ENCODE measurements around the gene MPIG6B. TPM values are rescaled to one million over a fixed set of nuclear protein-coding genes. Genes with fewer than 3 reads are reported as not detected.

Gene MPIG6B
- total RNA-seq, 4 donors from 2014 or later = 1.6 to 4.6 (median 4.5) TPM

DNA sequence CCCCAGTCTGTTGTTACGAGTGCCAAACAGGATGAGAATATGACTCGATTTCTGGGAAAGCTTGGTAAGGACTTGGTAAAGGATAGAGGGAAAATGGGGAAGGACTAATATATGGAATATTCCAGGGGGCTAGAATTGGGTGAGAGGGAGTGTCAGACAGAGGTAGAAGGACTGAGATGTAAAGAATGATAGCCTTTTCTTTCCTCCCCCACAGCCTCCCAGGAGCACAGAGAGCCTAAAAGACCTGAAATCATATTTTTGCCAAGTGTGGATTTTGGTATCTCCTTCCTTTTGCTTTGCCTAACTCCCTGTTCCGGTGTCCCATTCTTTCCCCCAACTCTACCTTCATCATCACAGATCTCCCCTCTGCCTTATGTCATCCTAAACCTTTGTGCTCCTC, 19.7 kb downstream of the MPIG6B start:
- H3K27me3 ChIP-seq = no peaks in the 10 kb centered on the region
- no peak overlapping the region for H3K27ac ChIP-seq
- peaks cover 15% of the 10 kb centered on the region for H3K36me3 ChIP-seq
- WGBS = 84% methylated on average over 3 of the region's 3 CpGs
- H3K9me3 ChIP-seq = no peaks in the 10 kb centered on the region
- H3K4me3 ChIP-seq = no peak overlapping the region
- no peak for TF ChIP-seq POLR2AphosphoS5 (IDR thresholded peaks at IDR 0.05)
- no peak for DNase-seq (ENCODE audit: low spot score in 2 of 2)
- peaks cover 26% of the 10 kb centered on the region for H3K4me1 ChIP-seq

GRCh38 chr6:31744422-31744821, 21.2 kb downstream of the MPIG6B start:
- TF ChIP-seq POLR2A (IDR thresholded peaks at IDR 0.05) (no peak), EP300 (IDR thresholded peaks at IDR 0.05) (no peak), POLR2AphosphoS5 (IDR thresholded peaks at IDR 0.05) (no peak)
- TF ChIP-seq, protein P1, sequence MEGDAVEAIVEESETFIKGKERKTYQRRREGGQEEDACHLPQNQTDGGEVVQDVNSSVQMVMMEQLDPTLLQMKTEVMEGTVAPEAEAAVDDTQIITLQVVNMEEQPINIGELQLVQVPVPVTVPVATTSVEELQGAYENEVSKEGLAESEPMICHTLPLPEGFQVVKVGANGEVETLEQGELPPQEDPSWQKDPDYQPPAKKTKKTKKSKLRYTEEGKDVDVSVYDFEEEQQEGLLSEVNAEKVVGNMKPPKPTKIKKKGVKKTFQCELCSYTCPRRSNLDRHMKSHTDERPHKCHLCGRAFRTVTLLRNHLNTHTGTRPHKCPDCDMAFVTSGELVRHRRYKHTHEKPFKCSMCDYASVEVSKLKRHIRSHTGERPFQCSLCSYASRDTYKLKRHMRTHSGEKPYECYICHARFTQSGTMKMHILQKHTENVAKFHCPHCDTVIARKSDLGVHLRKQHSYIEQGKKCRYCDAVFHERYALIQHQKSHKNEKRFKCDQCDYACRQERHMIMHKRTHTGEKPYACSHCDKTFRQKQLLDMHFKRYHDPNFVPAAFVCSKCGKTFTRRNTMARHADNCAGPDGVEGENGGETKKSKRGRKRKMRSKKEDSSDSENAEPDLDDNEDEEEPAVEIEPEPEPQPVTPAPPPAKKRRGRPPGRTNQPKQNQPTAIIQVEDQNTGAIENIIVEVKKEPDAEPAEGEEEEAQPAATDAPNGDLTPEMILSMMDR (IDR thresholded peaks at IDR 0.05) = no peak
- Histone ChIP-seq H3K27ac (no peak overlapping the region), H3K4me3 (no peak overlapping the region), H3K27me3 (no peaks in the 10 kb centered on the region), H3K36me3 (peaks cover 15% of the 10 kb centered on the region), H3K9me3 (no peaks in the 10 kb centered on the region), H3K4me1 (peaks cover 11% of the 10 kb centered on the region)
- DNase-seq (ENCODE audit: low spot score in 2 of 2) = no peak
- 89% methylated on average over 1 of the region's 1 CpG for WGBS

GRCh38 chr6:31749301-31750036, 26.3 kb downstream of the MPIG6B start:
- Histone ChIP-seq H3K36me3 (peaks cover 9% of the 10 kb centered on the region), H3K9me3 (no peaks in the 10 kb centered on the region), H3K27me3 (no peaks in the 10 kb centered on the region), H3K4me3 (no peak overlapping the region), H3K4me1 (no peaks in the 10 kb centered on the region), H3K27ac (no peak overlapping the region)
- no peak for TF ChIP-seq POLR2AphosphoS5 (IDR thresholded peaks at IDR 0.05)
- TF ChIP-seq POLR2A (IDR thresholded peaks at IDR 0.05) = no peak
- WGBS = 89% methylated on average over 8 of the region's 8 CpGs
- DNase-seq (ENCODE audit: low spot score in 2 of 2) = no peak

- H3K9me3 ChIP-seq = no peaks in the 10 kb centered on the region
- no peaks in the 10 kb centered on the region for H3K27me3 ChIP-seq
- no peak overlapping the region for H3K27ac ChIP-seq
- no peak overlapping the region for H3K4me3 ChIP-seq
- H3K36me3 ChIP-seq = peaks cover 9% of the 10 kb centered on the region
- no peaks in the 10 kb centered on the region for H3K4me1 ChIP-seq
- DNase-seq (ENCODE audit: low spot score in 2 of 2) = no peak
- 94% methylated on average over 7 of the region's 7 CpGs for WGBS
- no peak for TF ChIP-seq POLR2A (IDR thresholded peaks at IDR 0.05)
- TF ChIP-seq EP300 (IDR thresholded peaks at IDR 0.05) = no peak
- TF ChIP-seq, protein P1 (IDR thresholded peaks at IDR 0.05) = no peak
- no peak for TF ChIP-seq POLR2AphosphoS5 (IDR thresholded peaks at IDR 0.05)
These were observed 27.3 kb downstream of the MPIG6B start for GRCh38 chr6:31750411-31751022.

- TF ChIP-seq, protein P1 (IDR thresholded peaks at IDR 0.05) = no peak
- TF ChIP-seq POLR2AphosphoS5 (IDR thresholded peaks at IDR 0.05) (no peak), EP300 (IDR thresholded peaks at IDR 0.05) (no peak), POLR2A (IDR thresholded peaks at IDR 0.05) (no peak)
- no peaks in the 10 kb centered on the region for H3K4me1 ChIP-seq
- H3K36me3 ChIP-seq = no peaks in the 10 kb centered on the region
- H3K4me3 ChIP-seq = no peak overlapping the region
- no peaks in the 10 kb centered on the region for H3K9me3 ChIP-seq
- no peaks in the 10 kb centered on the region for H3K27me3 ChIP-seq
- 76% methylated on average over 8 of the region's 8 CpGs for WGBS
- no peak overlapping the region for H3K27ac ChIP-seq
- no peak for DNase-seq (ENCODE audit: low spot score in 2 of 2)
These were observed 29.7 kb downstream of the MPIG6B start for GRCh38 chr6:31752739-31753319.

DNA sequence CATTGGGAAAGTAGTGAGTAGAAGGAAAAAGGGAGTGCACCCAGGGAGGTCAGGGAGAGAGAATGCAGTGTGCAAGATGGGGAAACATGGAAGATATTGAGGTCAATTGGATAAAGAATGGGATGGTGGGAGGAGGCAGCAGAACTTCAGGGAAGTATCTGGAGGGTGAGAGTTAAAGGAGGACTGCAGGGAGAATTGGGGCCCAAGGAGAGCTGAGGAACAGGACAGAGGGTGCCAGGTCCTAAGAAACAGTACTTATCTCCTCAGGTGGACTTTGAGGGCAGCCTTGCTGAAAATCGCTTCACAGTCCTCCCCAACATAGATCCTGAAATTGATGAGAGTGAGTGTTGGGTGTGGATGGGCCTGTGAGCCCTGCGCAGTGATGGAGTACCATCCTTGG, 35.1 kb downstream of the MPIG6B start:
- Histone ChIP-seq H3K27me3 (no peaks in the 10 kb centered on the region), H3K9me3 (no peaks in the 10 kb centered on the region), H3K27ac (no peak overlapping the region), H3K4me3 (no peak overlapping the region), H3K36me3 (peaks cover 22% of the 10 kb centered on the region), H3K4me1 (peaks cover 5% of the 10 kb centered on the region)
- TF ChIP-seq POLR2A (IDR thresholded peaks at IDR 0.05) (no peak), EP300 (IDR thresholded peaks at IDR 0.05) (no peak), POLR2AphosphoS5 (IDR thresholded peaks at IDR 0.05) (no peak)
- TF ChIP-seq, protein P1 (IDR thresholded peaks at IDR 0.05) = no peak
- 97% methylated on average over 2 of the region's 2 CpGs for WGBS
- no peak for DNase-seq (ENCODE audit: low spot score in 2 of 2)

Measured in suprapubic skin (tissue), 4 donors.